GM12878 (cell line): ENCODE data around the gene PDZD2.

ENCODE experiments used
- CTCF ChIP-seq, 3 experiments: IDR thresholded peaks in 2 of 3; conservative IDR thresholded peaks in 1 of 3; 2 replicates each; pipeline ENCODE4 v1.5.1; 2011; ENCODE audit warnings: low read depth in 3 of 3, low read length in 3 of 3, mild to moderate bottlenecking in 3 of 3, control low read depth in 2 of 3, moderate library complexity in 2 of 3, inconsistent platforms in 1 of 3, mixed read lengths in 1 of 3; ENCODE audit not compliant: control insufficient read depth in 2 of 3, insufficient read depth in 1 of 3; ENCODE audit errors: extremely low read depth in 1 of 3
- MTA2 ChIP-seq: fragments of 450-650 bp; IDR thresholded peaks from 2 replicates; pipeline ENCODE4 v1.6.1; 2016; ENCODE audit warnings: low read depth, mild to moderate bottlenecking, moderate library complexity

DNA sequence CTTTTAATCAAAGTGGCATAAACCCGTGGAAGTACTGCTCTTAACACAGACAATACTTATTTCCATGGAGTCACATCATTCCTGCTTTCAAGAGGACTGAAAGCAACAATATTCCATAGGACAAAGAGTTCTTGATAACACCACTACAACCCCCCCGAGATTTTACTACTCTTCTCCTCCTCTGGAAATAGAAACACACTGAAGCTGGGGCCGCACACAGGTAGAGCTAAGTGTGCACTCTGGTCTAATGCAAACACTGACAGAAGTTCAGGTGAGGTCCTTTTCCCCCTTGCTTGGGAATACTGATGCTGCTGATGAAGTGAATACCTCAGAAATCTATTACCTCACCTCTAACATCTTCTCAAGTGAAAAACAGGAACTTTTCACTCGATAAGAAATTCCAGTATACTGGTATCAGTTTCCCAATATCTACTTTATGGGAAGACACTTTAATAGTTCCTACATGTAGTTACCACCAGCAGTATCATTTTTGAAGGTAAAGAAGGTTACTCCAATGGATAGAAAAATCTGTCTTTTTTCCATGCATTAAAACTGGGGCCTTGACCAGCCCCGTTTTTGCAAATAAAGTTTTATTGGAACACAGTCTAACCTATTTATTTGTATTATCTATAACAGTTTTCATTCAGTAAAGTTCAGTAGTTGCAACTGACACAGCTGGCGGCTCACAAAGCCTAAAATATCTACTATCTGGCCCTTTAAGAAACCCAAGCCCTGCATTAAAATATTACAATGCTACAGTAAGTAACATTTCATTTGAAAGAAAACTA lies 485.2 kb downstream of the PDZD2 start:
- TF ChIP-seq MTA2 (no peak), CTCF (IDR thresholded peaks at IDR 0.05 in 2 of 3, conservative IDR thresholded peaks at IDR 0.05 in 1 of 3; ENCODE audit: control insufficient read depth in 2 of 3, extremely low read depth in 1 of 3, insufficient read depth in 1 of 3, low read depth in 3 of 3, low read length in 3 of 3) (no peak)
